Endothelial cell (in vitro differentiated cells): ENCODE measurements around the gene PPFIA4. TPM values are rescaled to one million over a fixed set of nuclear protein-coding genes. Genes with fewer than 3 reads are reported as not detected.
A peak's percentile ranks its signal among the peaks of the same experiment; 100 is the strongest.

Experiments used
- DNase-seq: peaks from one replicate; pipeline ENCODE4 v3.0.0; 2021; ENCODE audit warnings: low spot score
- H3K27ac Mint-ChIP-seq: one replicate; pipeline ENCODE4 v1.8.0; 2021; ENCODE audit warnings: mixed read lengths, inconsistent platforms; ENCODE audit not compliant: unreplicated experiment
- H3K27me3 Mint-ChIP-seq: one replicate; pipeline ENCODE4 v1.8.0; 2021; ENCODE audit warnings: mild to moderate bottlenecking, moderate library complexity, mixed read lengths, inconsistent platforms; ENCODE audit not compliant: unreplicated experiment
- H3K36me3 Mint-ChIP-seq: one replicate; pipeline ENCODE4 v1.8.0; 2021; ENCODE audit warnings: mild to moderate bottlenecking, low read depth, mixed read lengths, inconsistent platforms; ENCODE audit not compliant: unreplicated experiment
- H3K4me1 Mint-ChIP-seq: one replicate; pipeline ENCODE4 v1.8.0; 2021; ENCODE audit warnings: mild to moderate bottlenecking, mixed read lengths, inconsistent platforms; ENCODE audit not compliant: unreplicated experiment
- H3K4me3 Mint-ChIP-seq: one replicate; pipeline ENCODE4 v1.8.0; 2021; ENCODE audit warnings: mild to moderate bottlenecking, mixed read lengths, inconsistent platforms; ENCODE audit not compliant: unreplicated experiment
- H3K9me3 Mint-ChIP-seq: one replicate; pipeline ENCODE4 v1.8.0; 2021; ENCODE audit warnings: mixed read lengths, inconsistent platforms; ENCODE audit not compliant: unreplicated experiment
- total RNA-seq: library from RNA; stranded (reverse); fragmentation: NEBNext Ultra II Directional; extraction: Animal tissue kit (Norgen Biotek cat#: 25700); gene quantifications from one replicate; pipeline ENCODE4 v1.2.1, GENCODE V29; 2021; ENCODE audit not compliant: unreplicated experiment
- TF ChIP-seq, protein P1 (sequence below): fragments of 200-600 bp; sonication (generic); IDR thresholded peaks from one replicate; pipeline ENCODE4 v1.5.0; 2021; ENCODE audit warnings: antibody characterized with exemption; ENCODE audit not compliant: unreplicated experiment

The PPFIA4 gene
- total RNA-seq, 1 donor from 2014 or later = 4.0 TPM

DNA sequence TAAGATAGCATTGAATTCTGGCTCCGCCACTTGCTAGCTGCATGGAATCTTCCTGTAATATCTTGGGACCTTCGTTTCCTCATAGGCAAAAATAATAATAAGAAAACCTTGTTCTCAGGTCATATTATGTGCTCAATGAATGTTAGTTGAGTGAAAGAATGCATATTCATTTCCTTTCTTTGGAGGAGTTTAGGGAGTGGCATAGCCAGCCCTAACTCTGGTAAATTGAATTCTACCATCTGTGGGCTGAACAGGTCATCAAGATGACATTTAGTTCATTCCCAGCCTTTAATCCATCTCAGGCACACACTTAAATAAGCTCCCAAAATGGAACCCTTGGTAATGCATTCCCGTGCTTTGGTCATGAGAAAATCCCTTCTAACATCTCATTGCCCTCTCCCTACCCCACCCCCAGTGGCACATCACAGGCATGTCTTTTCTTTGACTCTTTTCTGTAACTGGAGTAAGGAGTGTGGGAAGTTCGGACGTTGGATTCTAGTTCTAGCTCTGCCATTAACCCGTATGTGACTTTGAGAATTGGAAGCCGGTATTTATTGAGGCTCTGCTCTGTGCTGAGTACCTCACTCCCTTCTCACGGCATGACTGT lies 72.7 kb downstream of the PPFIA4 start:
- DNase-seq = no peak
- TF ChIP-seq, protein P1, sequence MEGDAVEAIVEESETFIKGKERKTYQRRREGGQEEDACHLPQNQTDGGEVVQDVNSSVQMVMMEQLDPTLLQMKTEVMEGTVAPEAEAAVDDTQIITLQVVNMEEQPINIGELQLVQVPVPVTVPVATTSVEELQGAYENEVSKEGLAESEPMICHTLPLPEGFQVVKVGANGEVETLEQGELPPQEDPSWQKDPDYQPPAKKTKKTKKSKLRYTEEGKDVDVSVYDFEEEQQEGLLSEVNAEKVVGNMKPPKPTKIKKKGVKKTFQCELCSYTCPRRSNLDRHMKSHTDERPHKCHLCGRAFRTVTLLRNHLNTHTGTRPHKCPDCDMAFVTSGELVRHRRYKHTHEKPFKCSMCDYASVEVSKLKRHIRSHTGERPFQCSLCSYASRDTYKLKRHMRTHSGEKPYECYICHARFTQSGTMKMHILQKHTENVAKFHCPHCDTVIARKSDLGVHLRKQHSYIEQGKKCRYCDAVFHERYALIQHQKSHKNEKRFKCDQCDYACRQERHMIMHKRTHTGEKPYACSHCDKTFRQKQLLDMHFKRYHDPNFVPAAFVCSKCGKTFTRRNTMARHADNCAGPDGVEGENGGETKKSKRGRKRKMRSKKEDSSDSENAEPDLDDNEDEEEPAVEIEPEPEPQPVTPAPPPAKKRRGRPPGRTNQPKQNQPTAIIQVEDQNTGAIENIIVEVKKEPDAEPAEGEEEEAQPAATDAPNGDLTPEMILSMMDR = no peak
- no peaks in the 10 kb centered on the region for H3K27me3 Mint-ChIP-seq
- peaks cover 19% of the 10 kb centered on the region for H3K36me3 Mint-ChIP-seq
- H3K4me3 Mint-ChIP-seq = peak overlapping the region; percentile 26
- peaks cover 8% of the 10 kb centered on the region for H3K9me3 Mint-ChIP-seq
- no peak overlapping the region for H3K27ac Mint-ChIP-seq
- peaks cover 15% of the 10 kb centered on the region for H3K4me1 Mint-ChIP-seq

DNA sequence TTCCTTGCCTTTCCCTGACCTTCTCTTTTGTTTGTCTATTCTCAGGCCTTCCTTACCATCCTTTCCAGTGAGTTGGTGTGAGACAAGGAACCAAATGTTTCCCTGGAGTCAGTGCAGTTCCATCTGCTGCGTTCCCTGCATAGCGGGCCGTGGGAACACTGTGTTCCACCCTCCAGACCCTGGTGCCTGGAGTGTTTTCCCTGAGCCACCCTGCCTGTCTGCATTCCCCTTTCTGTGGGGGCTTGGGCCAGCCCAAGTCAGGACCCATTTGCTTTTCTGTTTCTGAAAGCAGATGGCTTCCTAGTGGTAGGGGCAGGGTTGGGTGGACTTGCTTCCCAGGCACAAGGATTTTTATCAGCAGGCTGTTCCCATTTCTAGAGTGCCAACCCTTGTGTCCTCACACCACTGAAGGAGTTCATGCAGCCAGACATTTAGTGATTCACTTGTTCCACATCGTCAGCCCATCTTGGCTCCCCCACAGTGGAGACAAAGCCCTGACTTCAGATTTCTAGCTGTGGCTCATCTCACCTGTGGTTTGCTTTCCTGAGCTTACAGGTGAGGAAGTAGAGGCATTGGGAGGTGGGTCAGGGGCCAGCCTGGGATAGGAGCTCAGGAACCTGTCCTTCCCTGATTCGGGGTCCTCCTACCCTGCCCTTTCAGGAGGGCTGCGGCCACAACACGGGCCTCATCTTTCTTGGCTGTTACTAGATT lies 73.7 kb downstream of the PPFIA4 start:
- Mint-ChIP-seq H3K4me3 (no peak overlapping the region), H3K9me3 (peaks cover under 1% of the 10 kb centered on the region), H3K27ac (no peak overlapping the region), H3K4me1 (peaks cover 15% of the 10 kb centered on the region), H3K27me3 (no peaks in the 10 kb centered on the region), H3K36me3 (peaks cover 12% of the 10 kb centered on the region)
- DNase-seq = no peak
- TF ChIP-seq, protein P1 = no peak

DNA sequence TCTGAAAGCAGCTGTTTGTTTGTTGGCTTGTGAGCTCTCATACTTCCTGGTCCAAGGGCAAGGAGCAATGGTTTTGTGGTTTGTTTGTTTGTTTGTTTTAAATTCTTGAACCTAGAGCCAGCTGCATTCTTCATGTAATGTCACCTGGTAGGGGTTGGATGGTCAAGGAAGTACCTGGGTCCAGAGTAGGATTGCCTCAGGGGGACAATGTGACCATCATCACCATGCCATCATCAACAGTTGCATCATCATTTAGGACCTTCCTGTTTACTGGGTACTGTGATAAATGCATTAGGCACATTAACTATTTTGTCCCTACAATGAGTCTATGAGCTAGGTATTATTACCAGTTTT lies 74.2 kb downstream of the PPFIA4 start:
- peaks cover 15% of the 10 kb centered on the region for H3K4me1 Mint-ChIP-seq
- no peak overlapping the region for H3K4me3 Mint-ChIP-seq
- H3K9me3 Mint-ChIP-seq = no peaks in the 10 kb centered on the region
- H3K27ac Mint-ChIP-seq = peak overlapping the region; percentile 58
- no peaks in the 10 kb centered on the region for H3K27me3 Mint-ChIP-seq
- H3K36me3 Mint-ChIP-seq = peaks cover 9% of the 10 kb centered on the region
- TF ChIP-seq, protein P1 = no peak
- DNase-seq = no peak

DNA sequence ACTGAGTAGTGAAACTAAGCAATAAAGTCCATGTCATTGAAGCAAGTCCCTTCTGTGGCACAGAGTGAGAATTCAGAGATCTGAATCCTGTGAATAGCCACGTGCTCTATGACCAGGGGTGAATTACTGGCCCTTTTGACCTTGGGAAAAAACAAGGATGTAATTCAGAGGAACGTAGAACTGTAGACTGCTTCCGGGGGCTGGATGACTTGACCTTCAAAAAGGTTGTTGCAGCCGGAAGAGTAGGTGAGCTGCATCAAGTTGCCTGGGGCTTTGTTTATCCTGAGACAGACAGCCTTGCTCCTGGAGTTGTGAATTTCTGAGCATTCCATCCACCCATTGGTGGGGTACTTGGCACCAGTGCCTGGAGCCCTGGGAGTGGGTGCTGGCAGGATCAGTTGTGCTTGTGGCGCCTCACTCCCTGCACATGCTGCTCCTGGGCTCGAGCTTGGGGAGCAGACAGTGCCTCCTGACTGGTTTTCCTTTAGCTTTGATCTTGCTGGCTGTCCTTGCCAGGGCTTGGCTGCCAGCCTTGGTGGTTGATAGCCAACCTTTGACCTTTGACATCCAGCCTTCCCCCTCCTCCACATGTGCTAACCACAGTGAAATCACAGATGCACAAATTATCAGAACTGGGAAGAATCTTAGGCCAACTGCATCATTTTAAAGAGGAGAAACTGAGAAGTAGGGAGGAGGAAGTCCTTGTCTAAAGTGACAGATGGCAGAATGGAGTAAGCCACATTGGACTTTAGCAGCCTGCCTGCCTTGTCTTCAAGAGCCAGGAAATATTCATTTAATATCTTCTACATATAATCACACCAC lies 75.7 kb downstream of the PPFIA4 start:
- Mint-ChIP-seq H3K27me3 (no peaks in the 10 kb centered on the region), H3K27ac (no peak overlapping the region), H3K4me1 (peaks cover 15% of the 10 kb centered on the region), H3K9me3 (no peaks in the 10 kb centered on the region), H3K4me3 (no peak overlapping the region), H3K36me3 (peaks cover 7% of the 10 kb centered on the region)
- TF ChIP-seq, protein P1 = no peak
- DNase-seq = no peak
